Ascending aorta (tissue), 2 donors: Measurements from ENCODE around the gene METTL16. TPM values are rescaled to one million over a fixed set of nuclear protein-coding genes. Genes with fewer than 3 reads are reported as not detected.

Experiments
- DNase-seq, 2 donors: peaks; one replicate each; pipeline ENCODE4 v3.0.0-alpha.2; 2019; ENCODE audit warnings: low spot score in 2 of 2
- H3K27ac ChIP-seq, 2 donors: fragments of 200-600 bp; sonication (generic); one replicate each; pipeline ENCODE4 v1.5.1; 2016 to 2017; ENCODE audit warnings: mild to moderate bottlenecking in 1 of 2
- H3K27me3 ChIP-seq: fragments of 200-600 bp; sonication (generic); one replicate; pipeline ENCODE4 v1.5.1; 2017
- H3K36me3 ChIP-seq, 2 donors: fragments of 200-600 bp; sonication (generic); one replicate each; pipeline ENCODE4 v1.5.1; 2016
- H3K4me1 ChIP-seq, 2 donors: fragments of 200-600 bp; sonication (generic); one replicate each; pipeline ENCODE4 v1.5.1; 2016 to 2017; ENCODE audit warnings: mild to moderate bottlenecking in 1 of 2
- H3K4me3 ChIP-seq, 2 donors: fragments of 200-600 bp; sonication (generic); one replicate each; pipeline ENCODE4 v1.5.1; 2016 to 2017; ENCODE audit warnings: mild to moderate bottlenecking in 1 of 2
- H3K9me3 ChIP-seq, 2 donors: fragments of 200-600 bp; sonication (generic); one replicate each; pipeline ENCODE4 v1.5.1; 2016
- intact Hi-C: fragments of 100-400 bp; cut with DNase I; formaldehyde crosslinking; loops from one replicate; pipeline ENCODE4 v1.15.1; 2023
- total RNA-seq: library from RNA; depleted of rRNA; stranded (reverse); fragments of >200 nt; gene quantifications from one replicate; pipeline ENCODE4 v1.1.0, GENCODE V29; 2016
- TF ChIP-seq, protein P1 (sequence below), 3 experiments: fragments of 200-600 bp in 2 of 3; fragments of 450-650 bp in 1 of 3; sonication (generic) in 2 of 3; IDR thresholded peaks; one replicate each; pipeline ENCODE4 v1.5.1; 2016 to 2019; ENCODE audit warnings: antibody characterized with exemption in 3 of 3, mild to moderate bottlenecking in 1 of 3, moderate library complexity in 1 of 3

METTL16 gene
- total RNA-seq, 1 donor from 2014 or later = 15.3 TPM

DNA sequence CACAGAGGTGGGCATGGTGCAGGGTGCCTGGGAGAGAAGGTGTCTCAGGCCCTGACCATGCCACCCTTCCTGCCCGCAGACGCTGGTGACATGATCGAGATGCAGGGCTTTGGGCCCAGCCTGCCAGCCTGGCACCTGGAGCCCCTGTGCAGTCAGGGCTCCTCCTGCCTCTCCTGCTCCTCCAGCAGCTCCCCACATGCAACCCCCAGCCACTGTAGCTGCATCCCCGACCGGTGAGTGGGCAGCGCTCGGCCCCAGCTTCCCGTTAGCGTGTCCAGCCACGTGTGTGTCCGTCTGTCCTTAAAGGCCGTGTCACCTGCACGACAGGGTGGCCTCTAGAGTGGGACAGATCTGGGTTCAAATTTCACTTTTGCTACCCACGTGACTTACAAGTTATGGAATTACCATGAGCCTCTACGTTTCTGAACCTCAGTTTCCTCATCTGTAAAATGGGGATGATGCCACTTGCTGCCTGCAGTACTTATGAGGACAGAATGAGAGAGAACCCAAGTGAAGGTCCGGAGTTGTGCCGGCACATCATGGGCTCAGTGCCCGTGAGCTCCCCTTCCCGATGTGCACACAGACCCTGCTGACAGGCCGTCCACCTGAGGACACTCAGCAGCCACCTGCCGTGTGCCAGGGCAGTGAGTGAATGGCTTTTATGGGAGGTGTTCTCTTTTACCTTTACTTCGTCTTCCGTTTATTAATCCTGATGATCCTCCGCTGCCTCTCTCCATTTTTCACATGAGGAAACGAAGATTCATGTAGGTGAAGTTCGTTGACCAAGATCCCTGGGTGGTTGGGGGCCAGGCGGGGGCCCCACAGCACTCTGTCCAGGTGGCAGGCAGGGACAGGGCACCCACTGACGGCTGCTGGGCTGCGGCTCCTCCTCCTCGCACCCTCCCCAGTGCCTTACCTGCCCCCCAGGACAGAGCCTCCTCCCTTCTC, 140.2 kb downstream of the METTL16 start:
- no peaks in the 10 kb centered on the region for H3K4me1 ChIP-seq
- intact Hi-C loops = no loop called here
- no peak overlapping the region for H3K27ac ChIP-seq
- TF ChIP-seq, protein P1, sequence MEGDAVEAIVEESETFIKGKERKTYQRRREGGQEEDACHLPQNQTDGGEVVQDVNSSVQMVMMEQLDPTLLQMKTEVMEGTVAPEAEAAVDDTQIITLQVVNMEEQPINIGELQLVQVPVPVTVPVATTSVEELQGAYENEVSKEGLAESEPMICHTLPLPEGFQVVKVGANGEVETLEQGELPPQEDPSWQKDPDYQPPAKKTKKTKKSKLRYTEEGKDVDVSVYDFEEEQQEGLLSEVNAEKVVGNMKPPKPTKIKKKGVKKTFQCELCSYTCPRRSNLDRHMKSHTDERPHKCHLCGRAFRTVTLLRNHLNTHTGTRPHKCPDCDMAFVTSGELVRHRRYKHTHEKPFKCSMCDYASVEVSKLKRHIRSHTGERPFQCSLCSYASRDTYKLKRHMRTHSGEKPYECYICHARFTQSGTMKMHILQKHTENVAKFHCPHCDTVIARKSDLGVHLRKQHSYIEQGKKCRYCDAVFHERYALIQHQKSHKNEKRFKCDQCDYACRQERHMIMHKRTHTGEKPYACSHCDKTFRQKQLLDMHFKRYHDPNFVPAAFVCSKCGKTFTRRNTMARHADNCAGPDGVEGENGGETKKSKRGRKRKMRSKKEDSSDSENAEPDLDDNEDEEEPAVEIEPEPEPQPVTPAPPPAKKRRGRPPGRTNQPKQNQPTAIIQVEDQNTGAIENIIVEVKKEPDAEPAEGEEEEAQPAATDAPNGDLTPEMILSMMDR (IDR thresholded peaks at IDR 0.05) = no peak
- H3K36me3 ChIP-seq = peaks cover 27 to 69% of the 10 kb centered on the region in 2 donors
- no peaks in the 10 kb centered on the region for H3K27me3 ChIP-seq
- no peaks in the 10 kb centered on the region for H3K9me3 ChIP-seq
- DNase-seq = no peak
- no peak overlapping the region for H3K4me3 ChIP-seq

DNA sequence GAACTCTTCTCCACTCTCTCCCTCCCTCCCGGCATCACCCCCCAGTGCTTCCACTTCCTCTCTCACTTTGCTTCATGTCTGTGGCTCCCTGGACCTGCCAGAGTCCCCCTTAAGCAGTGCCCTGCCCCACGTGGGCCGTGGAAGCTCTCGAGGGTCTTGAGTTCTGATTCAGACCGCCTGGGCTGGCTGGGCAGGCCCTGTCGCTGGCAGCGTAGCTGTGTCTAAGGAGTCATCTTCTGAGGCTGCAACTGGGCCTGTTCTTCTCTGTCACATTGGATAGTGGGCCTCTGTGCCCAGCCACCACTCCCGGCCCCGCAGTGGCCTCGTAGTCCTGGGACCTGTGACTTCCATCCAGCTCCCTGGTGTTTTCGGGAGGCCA, 141.5 kb downstream of the METTL16 start:
- no peak for DNase-seq
- no peak overlapping the region for H3K4me3 ChIP-seq
- H3K4me1 ChIP-seq = no peaks in the 10 kb centered on the region
- no peaks in the 10 kb centered on the region for H3K9me3 ChIP-seq
- intact Hi-C loops = no loop called here
- peaks cover 20 to 58% of the 10 kb centered on the region in 2 donors for H3K36me3 ChIP-seq
- TF ChIP-seq, protein P1 (IDR thresholded peaks at IDR 0.05) = no peak
- H3K27ac ChIP-seq = peak overlapping the region in 1 of 2 donors; percentile 18
- H3K27me3 ChIP-seq = no peaks in the 10 kb centered on the region

DNA sequence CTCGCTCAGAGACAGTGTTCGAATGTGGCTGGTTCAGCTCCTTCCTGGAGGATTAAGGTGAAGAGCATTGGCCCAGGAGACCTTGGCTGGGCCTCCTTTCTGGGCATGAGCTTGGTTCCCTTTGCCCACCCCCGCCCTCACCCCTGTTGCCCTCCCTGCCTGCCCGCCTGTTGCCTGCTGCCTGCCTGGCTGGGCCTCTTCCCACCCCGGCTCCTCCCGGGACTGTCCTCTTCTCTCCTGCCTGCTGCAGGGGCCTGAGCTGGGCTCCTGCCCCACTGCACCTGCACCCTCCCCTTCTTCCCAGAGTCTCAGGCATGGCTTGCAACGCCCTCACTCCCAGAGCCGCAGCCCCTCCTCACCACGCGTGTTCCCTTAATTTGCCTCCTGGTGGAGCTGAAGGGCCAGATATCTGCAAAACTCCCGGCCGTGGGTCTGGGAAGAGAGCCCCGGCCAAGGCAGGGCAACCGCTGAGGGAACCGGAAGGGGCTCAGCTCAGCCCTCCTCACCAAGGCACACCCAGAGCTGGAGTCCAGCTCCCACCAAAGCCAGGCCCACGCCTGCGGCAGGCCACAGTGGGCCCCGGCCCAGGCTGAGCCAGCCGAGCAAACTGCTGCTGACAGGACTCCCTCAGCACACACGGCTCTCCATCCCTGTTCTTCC, 142.0 kb downstream of the METTL16 start:
- H3K9me3 ChIP-seq = no peaks in the 10 kb centered on the region
- no peaks in the 10 kb centered on the region for H3K27me3 ChIP-seq
- peaks cover 20 to 58% of the 10 kb centered on the region in 2 donors for H3K36me3 ChIP-seq
- peak overlapping the region in 1 of 2 donors; percentile 18 for H3K27ac ChIP-seq
- no peak for DNase-seq
- no peak overlapping the region for H3K4me3 ChIP-seq
- TF ChIP-seq, protein P1 (IDR thresholded peaks at IDR 0.05) = no peak
- H3K4me1 ChIP-seq = no peaks in the 10 kb centered on the region
- intact Hi-C loops = no loop called here

DNA sequence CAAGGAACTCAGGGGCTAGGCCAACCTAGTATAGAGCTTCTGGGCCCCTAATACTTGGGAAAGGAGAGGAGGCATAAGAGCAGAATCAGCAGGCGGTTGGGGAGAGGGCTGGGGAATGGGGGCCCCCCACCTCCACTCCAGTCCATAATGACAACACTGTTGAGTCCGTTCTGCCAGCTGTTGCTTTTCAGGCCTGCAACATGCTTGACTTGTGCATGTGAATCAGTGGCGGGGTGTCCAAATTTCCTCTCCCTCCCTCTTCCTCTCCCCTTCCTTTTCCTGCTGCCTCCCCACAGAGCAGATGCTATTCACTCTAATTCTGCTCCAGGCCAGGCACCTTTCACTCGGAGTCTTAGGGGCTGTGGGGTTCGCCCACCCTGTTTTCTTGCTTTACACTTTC, 142.6 kb downstream of the METTL16 start:
- H3K27me3 ChIP-seq = no peaks in the 10 kb centered on the region
- H3K27ac ChIP-seq = no peak overlapping the region
- no peaks in the 10 kb centered on the region for H3K4me1 ChIP-seq
- DNase-seq = no peak
- no peak overlapping the region for H3K4me3 ChIP-seq
- no peaks in the 10 kb centered on the region for H3K9me3 ChIP-seq
- peaks cover 21 to 60% of the 10 kb centered on the region in 2 donors for H3K36me3 ChIP-seq
- TF ChIP-seq, protein P1 (IDR thresholded peaks at IDR 0.05) = no peak
- intact Hi-C loops = no loop called here

GRCh38 chr17:2368359-2368758, 143.3 kb downstream of the METTL16 start:
- intact Hi-C loops = no loop called here

More at GRCh38 chr17:2368359-2368758, 143.3 kb downstream of the METTL16 start:
- Histone ChIP-seq H3K27me3 (no peaks in the 10 kb centered on the region), H3K4me3 (no peak overlapping the region), H3K4me1 (no peaks in the 10 kb centered on the region), H3K36me3 (peaks cover 21 to 62% of the 10 kb centered on the region in 2 donors), H3K9me3 (no peaks in the 10 kb centered on the region), H3K27ac (no peak overlapping the region)
- DNase-seq = no peak
- TF ChIP-seq, protein P1 (IDR thresholded peaks at IDR 0.05) = no peak
